Hippocampal formation (tissue), 2 donors: ENCODE measurements around the gene FUNDC2.

Experiments used
- DNase-seq, 2 donors: peaks; one replicate each; lab custom pipeline; 2025; lab: John Stamatoyannopoulos, UW

FUNDC2 gene

DNA sequence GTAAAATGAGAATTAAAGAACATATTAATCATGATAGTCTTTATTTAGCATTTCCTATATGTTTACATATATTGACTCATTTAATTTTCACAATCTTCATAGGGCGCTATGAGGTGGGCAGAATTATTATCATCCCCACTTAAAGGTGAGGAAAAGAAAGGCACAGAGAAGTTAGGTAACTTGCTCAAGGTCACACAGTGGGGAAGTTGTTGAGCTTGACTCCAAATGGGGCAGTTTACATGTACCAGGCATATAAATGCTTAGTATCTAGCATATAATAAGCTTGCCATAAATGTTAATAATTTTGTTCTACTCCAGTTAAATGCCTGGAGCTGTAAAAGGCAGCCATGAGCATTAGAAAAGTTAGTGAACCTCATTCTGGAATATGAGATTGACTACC lies 42.8 kb downstream of the FUNDC2 start:
- no peak for DNase-seq

DNA sequence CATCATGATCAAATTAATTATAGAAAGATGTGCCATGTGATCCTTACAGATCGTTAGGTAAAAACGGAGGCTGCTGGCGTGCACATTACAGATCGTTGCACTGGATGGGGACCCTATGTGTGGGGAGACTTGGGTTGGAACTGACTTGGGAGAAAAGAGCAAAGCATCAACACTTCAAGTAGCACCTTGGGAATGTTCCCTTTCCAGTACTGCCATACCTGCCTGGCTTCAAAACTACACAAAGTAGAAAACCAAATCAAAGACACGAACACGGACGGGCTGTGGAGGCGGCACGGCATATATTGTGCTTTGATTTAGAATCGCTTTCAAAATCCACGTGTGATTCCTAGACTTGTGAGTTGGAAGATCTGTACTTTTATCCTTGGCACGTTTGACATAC lies 43.4 kb downstream of the FUNDC2 start:
- no peak for DNase-seq

- no peak for DNase-seq
Observed at GRCh38 chrX:155070663-155070974, 44.0 kb downstream of the FUNDC2 start.

- peak; percentile 51 to 77 for DNase-seq
Observed at GRCh38 chrX:155070975-155071693, 44.5 kb downstream of the FUNDC2 start, which contains the start of the genes BRCC3, CMC4 and MTCP1. TSS of gene BRCC3 (plus strand) at chrX:155071508. CDS start at chrX:155071528, 20 bp downstream. TSS of gene CMC4 (minus strand) at chrX:155071136. CDS start at chrX:155064023, 7,113 bp downstream. TSS of gene MTCP1 (minus strand) at chrX:155071136. CDS start at chrX:155066010, 5,126 bp downstream.

- DNase-seq: no peak
Observed at GRCh38 chrX:155071694-155072280, 45.1 kb downstream of the FUNDC2 start.

DNA sequence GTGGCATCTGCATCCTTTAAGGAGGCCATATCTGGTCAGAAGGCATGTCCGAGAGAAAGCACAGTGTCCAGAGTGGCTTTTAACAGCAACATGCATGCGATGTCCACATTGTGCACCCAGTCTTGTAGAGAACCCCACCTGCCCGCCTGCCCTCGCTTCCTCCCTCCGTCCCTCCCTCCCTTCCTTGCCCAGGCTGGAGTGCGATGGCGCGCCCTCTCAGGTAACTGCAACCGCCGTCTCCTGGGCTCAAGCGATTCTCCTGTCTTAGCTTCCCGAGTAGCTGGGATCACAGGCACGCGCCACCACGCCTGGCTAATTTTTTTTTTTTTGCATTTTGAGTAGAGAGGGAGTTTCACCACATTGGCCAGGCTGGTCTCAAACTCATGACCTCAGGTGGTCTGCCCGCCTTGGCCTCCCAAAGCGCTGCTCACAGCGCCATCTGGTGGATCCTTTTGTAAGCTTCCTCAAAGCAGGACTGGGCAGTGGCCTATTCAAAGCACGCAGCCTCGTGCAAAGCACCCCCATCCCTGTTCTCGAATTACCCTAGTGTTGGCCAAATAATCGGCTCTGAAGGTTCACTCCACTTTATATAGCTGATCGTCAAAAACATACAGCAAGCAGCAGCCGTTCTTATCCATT lies 59.7 kb downstream of the FUNDC2 start:
- no peak for DNase-seq

DNA sequence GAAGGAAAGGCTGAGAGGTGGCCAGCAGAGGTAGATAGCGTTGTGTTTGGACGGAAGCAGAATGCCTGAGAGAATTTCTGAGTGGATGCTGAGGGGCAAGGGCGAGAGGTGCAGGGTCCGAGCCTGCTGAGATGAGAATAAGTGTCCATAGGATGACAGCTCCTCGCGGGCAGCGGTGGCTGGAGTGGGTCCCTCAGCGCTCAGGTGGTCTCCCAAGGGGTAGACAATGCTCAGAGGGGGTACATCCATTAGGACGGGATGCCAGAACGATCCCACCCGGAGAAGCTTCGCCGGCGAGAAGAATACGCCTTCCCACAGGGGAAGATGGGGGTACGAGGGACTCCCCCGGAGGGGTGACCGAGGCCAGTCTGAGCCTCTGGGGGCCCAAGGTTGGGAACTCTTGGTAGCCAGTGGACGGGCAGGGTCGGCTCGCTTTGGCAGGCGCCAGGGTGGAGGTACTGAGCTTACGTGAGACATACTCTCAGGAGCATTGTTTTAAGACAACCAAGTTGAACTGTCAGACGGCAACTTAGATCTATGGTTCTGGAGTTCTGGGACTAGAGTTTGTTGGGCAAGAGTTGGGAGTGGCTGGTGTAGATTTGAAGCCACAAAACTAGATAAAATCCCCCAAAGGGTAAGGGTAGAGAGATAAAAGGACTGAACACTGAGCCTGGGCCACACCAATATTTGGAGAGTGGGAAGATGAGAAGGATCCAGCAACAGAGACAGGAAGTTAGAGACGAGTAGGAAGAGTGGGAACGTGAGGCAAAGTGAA lies 60.5 kb downstream of the FUNDC2 start:
- DNase-seq: no peak

DNA sequence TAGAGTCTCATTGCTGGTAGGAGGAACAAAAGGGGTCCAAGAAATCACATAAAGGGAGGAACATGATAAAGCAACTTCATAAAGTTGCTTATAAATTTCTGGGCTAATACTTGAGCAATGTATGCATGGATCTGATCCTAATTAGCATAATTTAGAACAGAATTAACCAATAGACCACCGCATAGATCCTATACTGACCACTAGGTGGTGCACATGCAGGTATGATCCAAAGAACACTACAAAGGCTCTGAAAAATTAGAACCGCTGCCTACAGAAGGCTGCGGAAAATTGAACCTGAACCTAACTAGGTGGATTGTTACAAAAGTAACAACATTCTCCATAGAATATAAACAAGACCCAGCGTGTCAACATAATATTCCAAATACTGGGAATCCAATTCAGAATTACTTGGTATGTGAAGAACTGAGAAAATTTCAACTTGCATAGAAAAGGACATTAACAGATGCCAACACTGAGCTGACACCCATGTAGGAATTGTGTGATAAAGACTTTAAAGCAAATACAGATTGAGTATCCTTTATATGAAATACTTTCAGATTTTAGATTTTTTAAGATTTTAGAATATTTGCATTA lies 67.9 kb downstream of the FUNDC2 start:
- no peak for DNase-seq

- no peak for DNase-seq
Observed at GRCh38 chrX:155105919-155106318, 79.3 kb downstream of the FUNDC2 start.

DNA sequence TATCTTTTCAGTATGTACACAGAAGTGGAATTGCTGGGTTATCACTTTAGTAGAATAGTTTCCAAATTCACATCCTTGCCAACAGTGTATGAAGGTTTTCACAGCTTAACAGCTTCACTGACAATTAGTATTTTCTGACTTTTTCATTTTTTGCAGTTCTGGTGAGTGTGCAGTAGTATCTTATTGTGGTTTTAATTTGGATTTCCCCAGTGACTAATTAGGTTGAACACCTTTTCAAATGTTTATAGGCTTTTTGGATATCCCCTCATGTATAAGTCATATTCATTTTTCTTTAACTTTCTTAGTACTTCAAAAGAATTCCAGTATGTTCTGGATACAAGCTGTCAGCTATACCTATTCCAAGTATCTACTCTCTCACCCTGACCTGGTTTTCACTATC lies 81.8 kb downstream of the FUNDC2 start:
- no peak for DNase-seq
